ENCODE data around the gene TBP.

- no peak for TF ChIP-seq EZH2 (IDR thresholded peaks at IDR 0.05; ENCODE audit: borderline replicate concordance, insufficient read depth, low read depth, low read length, poor library complexity, severe bottlenecking)
- TF ChIP-seq, protein P1, sequence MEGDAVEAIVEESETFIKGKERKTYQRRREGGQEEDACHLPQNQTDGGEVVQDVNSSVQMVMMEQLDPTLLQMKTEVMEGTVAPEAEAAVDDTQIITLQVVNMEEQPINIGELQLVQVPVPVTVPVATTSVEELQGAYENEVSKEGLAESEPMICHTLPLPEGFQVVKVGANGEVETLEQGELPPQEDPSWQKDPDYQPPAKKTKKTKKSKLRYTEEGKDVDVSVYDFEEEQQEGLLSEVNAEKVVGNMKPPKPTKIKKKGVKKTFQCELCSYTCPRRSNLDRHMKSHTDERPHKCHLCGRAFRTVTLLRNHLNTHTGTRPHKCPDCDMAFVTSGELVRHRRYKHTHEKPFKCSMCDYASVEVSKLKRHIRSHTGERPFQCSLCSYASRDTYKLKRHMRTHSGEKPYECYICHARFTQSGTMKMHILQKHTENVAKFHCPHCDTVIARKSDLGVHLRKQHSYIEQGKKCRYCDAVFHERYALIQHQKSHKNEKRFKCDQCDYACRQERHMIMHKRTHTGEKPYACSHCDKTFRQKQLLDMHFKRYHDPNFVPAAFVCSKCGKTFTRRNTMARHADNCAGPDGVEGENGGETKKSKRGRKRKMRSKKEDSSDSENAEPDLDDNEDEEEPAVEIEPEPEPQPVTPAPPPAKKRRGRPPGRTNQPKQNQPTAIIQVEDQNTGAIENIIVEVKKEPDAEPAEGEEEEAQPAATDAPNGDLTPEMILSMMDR (IDR thresholded peaks at IDR 0.05), result no peak
Observed at GRCh38 chr6:170605574-170606259, 51.5 kb downstream of the TBP start.

Data from B cell (primary cell).